AG09319 (cell line): ENCODE data around the gene SLC7A10.

Experiments used
- DNase-seq: peaks from one replicate; pipeline ENCODE4 v3.0.0-alpha.2; 2010; ENCODE audit warnings: low read depth; ENCODE audit errors: extremely low read depth
- CTCF ChIP-seq: IDR thresholded peaks from 2 replicates; pipeline ENCODE4 v1.5.1; 2011; ENCODE audit warnings: low read depth, mild to moderate bottlenecking, inconsistent platforms, low read length, moderate library complexity

Gene SLC7A10

DNA sequence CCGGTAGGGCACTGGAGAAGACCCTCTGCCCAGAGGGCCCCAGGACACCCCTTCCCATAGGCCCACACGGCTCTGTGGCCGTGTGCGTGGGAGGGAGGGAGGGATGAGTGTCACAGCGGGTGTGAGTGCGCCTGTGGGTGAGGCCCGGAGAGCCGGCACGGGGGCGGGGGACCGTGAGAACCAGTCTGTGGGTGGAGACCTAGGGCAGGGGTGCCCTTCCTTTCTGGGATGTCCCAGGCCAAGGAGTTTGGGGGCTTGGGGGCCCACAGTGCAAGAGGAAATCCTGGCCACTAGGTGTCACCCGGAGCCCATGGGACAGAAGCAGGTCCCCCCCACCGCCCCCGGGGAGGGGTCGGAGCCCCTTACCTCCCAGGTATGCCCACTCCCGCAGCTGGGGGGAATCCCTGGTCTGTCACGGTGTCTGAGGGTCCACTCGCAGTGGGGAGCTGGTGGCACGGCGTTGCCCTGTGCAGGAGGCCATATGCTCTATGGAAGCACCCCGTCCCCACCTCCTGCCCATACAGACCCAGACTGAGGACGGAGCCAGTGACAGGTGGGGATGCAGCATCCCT is 16.0 kb upstream of the SLC7A10 start:
- TF ChIP-seq CTCF, result peak; percentile 68
- no peak for DNase-seq

DNA sequence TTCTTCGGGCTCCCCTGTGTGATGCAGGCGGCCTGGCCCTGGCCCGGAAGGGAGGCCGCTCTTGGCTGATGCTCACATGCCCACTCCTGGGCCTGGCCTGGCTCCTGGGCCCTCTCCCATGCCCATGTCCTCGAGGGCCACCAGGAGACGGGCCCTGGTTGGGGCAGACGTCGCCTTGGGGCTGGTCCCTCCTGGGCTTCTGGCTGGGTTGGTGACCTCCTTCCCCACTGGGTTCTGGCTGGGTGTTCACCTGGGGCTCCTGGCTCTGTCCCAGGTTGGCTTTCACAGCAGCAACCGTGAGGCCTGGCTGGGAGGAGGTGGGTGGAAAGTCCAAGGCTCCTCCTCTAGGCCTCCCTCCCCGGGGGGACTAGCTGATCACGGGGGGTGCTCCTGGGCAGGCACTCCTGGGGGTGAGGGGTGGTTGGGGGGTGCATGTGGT is 15.5 kb upstream of the SLC7A10 start:
- no peak for TF ChIP-seq CTCF
- DNase-seq, result no peak

GRCh38 chr19:33240181-33240771 is 14.6 kb upstream of the SLC7A10 start:
- TF ChIP-seq CTCF, result no peak
- DNase-seq, result no peak

GRCh38 chr19:33239223-33239975 is 13.7 kb upstream of the SLC7A10 start:
- no peak for TF ChIP-seq CTCF
- DNase-seq, result no peak

GRCh38 chr19:33238481-33239149 is 13.0 kb upstream of the SLC7A10 start:
- DNase-seq, result no peak
- no peak for TF ChIP-seq CTCF

DNA sequence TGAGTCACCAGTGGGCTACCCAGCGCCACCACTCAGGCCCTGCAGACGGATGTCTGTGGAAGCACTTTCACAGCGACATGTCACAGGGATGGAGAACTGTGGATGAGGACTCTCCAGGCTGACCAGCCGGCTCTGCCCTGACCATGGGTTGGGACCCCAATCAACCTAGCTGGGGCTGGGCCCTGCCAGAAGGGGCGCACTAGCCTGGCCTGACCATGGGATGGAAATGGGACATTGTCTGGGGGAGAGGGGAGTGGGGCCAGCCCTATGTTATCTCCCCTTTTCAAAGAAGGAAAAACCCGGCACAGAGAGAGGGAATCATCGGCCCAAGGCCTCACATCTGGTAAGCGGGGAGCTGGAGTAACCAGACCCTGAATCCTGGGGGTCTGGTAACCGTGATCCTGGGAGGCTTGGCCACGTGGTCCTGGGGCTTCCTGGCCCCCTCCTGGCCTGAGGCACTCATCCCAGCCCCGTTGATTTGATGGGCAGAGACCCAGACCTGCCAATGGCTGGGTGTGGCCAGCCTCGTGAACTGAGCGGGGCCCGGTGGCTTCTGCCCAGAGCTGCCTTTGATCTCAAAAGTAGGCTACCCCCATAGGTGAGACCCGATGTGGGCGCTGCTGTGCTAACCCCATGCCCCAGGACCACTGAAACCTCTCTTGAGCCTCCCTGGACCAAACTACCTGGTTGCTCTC is 11.2 kb upstream of the SLC7A10 start:
- TF ChIP-seq CTCF, result no peak
- DNase-seq, result no peak

DNA sequence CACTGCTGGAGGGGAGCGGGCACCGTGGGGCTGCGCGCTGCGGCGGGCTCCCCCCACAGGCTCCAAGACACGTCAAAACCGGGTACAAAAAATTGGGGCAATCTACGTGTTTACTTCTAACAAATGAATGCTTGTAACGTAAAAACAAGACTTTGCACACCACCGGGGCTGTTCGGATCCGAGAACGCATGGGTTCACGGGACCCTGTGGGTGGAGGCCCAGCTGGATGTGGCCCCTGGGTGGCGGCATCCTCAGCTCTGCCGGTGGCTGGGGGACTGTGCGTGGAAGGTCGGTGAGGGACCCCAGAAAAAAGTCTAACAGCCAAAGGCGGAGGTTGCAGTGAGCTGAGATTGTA is 10.3 kb upstream of the SLC7A10 start:
- no peak for TF ChIP-seq CTCF

More for the DNA sequence above, 10.3 kb upstream of the SLC7A10 start:
- no peak for DNase-seq
